Measurements from ENCODE around the gene COPS9.
A peak's percentile ranks its signal among the peaks of the same experiment; 100 is the strongest.

COPS9 gene

DNA sequence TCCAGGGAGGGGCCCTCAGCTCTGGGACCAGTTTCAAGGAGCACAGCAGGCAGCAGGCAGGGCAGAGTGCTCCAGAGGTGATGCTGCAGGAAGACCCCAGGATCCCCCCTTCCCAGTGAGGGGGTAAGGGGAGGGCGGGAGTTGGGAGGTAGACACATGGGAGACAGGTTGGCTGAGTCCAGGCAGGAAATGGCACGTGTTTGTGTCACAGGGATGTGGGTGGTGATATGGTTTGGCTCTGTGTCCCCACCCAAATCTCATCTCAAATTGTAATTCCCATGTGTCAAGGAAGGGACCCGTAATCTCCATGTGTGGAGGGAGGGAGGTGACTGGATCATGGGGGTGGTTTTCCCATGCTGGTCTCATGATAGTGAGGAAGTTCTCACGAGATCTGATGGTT, 29.6 kb upstream of the COPS9 start:
- no peak for DNase-seq

DNA sequence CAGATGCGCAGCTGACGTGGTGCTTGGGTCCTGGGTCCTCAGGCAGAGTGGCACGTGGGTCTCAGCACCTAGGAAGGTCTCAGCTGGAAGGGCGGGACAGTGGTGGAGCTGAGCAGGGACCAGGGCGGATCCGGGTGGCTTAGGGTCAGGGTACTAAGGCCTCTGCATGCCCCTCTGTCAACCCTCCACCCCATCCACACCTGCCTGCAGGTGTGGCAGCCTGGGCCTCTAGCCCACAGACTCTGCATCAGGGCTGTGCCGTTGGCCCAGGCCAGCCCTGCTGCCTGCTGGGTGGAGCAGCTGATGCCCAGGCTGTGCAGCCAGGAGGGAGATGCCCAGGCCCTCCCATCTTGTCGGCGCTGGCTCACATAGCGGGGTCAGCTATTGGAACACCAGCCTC, 28.9 kb upstream of the COPS9 start:
- no peak for DNase-seq

GRCh38 chr2:240164586-240164985, 28.5 kb upstream of the COPS9 start:
- DNase-seq = no peak

DNA sequence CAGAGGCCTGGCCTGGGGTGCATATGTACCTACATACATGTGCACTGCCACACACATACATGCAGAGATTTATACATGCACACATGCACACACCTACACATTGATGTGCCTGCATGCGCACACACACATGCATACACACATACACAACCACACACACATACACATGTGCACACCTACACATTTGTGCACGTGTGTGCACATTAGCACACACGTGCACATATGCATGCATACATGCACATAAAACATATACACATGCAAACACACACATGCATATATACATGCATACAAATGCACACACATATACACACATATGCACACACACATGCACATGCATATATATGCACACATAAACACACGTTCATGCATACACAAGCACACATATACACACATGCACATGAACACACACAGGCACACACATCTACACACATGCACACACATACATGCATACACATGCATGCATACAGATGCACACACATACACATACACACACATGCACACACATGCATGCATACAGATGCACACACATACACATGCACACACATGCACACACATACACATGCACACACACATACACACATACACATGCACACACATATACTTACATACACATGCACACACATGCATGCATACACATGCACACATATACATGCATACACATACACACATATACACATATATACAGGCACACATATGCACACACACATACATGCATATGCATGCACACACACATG, 27.9 kb upstream of the COPS9 start:
- DNase-seq = no peak

- no peak for DNase-seq
These were observed 27.0 kb upstream of the COPS9 start for GRCh38 chr2:240162939-240163714.

DNA sequence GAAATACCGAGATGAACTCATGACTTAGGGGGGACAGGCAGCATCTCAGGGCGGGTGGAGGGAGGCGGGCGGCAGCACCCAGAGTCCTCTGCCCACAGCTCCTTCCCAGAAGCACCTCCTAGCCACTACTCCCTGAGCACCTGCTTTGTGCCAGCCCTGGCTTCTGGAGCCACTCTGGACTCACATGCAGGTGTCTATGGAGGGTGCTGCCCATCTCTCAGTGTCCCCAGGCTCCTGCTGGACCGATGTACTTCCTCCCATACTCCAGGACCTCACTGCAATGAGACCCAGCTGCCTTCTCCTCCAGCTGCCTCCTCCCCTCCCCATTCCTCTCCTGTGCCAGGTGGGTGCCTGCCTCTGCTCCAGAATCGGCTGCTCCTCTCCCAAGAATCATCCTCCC, 26.4 kb upstream of the COPS9 start:
- no peak for DNase-seq

DNA sequence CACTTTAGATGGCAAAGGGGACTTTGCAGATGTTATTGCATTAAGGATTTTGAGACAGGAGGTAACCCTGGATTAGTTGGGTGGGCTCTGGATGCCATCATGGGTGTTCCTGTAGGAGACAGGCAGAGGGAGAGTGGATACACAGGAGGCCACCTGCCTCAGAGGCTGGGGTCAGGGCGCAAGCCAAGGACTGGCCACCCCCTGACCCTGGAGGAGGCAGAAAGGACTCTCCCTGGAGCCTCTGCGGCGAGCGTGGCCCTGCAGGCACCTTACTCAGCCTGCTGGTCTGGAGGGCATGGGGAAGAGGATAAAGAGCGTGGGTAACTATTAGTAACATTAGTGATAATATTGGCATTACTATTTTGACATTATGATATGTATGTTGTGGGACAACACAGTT, 25.9 kb upstream of the COPS9 start:
- no peak for DNase-seq

GRCh38 chr2:240161087-240161750, 25.1 kb upstream of the COPS9 start:
- DNase-seq = no peak

DNA sequence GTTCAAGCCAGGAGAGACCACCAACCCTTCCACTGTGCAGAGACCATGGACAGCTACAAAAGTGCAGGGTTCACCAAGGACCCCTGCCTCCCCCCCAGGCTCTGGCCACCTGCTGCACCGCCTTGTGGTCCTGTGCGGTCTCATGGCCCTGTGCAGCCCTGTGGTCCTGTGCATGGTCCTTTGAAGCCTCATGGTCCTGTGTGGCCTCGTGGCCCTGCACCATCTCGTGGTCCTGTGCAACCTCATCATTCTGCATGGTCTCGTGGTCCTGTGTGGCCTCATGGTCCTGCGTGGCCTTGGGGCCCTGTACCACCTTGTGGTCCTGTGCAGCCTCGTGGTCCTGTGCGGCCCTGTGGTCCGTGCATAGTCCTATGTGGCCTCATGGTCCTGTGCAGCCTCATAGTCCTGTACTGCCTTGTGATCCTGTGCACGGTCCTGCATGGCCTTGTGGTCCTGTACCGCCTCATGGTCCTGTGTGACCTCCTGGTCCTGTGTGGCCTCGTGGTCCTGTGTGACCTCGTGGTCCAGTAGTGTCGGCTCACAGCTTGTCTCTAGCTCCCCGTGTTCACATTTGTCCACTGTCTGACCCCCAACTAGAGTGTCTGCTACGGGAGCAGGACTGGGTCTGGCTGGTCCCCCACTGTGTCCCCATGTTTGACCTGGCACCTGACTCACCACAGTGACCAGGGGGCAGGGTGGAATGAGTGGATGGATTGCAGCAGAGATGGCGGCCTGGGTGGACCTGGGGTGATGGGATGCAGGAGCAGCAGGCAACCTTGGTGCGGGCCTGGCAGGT, 24.4 kb upstream of the COPS9 start:
- no peak for DNase-seq

DNA sequence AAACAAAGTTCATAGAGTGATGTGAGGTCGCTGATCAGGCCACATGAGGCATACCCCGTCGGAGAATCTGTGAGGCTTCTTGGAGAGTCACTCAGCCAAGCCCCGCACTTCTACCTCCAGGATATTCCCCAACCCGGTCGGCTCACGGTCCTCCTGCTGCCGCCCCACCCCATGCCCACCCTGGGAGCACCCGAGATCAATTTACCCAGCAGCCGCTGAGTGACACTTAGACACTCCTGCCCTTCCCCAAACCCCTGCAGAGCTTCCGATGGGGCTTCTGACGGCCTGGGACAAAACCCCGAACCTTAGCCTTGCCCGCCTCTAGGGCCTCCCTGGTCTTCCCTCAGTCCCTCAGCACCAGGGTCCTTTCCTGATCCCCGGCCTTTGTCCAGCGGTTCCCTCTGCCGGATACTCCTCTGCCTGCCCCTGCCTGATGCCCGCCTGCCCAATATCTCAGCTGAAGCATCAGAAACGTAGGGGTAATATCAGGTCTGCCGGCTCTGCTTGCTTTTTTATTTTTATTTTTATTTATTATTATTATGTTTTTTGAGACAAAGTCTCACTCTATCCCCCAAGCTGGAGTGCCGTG, 23.2 kb upstream of the COPS9 start:
- DNase-seq = no peak

DNA sequence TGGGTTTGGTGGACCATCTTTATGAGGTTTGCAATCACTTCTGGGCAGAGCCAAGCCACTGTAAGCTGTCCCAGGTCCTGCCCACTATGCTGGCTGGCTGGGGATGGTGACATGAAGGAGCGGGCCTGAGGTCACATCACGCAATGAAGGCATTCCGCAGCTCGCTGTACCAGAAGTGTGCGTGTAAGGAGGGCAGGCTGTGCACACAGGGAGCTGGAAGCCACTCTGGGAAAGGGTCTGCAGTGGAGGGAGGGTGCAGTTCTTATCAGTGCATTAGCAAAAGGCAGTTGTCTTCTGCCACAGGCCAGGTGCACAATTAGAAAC, 21.0 kb upstream of the COPS9 start:
- no peak for DNase-seq

DNA sequence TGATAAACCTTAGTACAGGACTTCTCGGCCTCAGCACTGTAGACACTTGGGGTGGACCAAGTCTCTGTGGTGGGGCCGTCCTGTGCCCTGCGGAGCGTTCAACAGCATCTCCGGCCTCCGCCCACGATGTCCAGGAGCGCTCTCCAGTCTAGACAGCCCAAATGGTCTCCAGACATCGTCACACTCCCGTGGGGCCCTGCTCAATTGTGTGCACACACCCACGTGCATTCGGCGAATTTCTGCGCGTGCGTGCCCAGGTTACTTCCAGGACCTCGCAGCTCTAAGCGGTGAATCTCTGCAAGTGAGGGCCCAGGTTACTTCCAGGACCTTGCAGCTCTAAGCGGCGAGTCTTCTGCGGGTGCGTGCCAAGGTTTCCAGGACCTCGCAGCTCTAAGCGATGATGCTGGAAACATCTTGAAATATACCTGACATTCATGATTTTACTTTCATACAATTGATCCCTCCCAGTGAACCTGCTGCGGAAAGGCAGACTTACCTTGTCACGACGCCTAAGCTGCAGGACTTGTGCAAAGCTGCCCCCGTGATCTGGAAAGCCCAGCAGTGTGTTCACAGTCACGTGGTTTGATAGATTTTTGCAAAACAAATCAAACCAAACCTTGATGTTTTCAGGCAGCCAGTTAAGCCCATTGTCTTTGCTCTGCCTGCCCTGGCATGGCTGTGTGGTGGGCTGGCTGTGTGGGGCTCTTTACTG, 20.5 kb upstream of the COPS9 start:
- no peak for DNase-seq

- DNase-seq = no peak
These were observed 19.8 kb upstream of the COPS9 start for GRCh38 chr2:240155745-240156390.

DNA sequence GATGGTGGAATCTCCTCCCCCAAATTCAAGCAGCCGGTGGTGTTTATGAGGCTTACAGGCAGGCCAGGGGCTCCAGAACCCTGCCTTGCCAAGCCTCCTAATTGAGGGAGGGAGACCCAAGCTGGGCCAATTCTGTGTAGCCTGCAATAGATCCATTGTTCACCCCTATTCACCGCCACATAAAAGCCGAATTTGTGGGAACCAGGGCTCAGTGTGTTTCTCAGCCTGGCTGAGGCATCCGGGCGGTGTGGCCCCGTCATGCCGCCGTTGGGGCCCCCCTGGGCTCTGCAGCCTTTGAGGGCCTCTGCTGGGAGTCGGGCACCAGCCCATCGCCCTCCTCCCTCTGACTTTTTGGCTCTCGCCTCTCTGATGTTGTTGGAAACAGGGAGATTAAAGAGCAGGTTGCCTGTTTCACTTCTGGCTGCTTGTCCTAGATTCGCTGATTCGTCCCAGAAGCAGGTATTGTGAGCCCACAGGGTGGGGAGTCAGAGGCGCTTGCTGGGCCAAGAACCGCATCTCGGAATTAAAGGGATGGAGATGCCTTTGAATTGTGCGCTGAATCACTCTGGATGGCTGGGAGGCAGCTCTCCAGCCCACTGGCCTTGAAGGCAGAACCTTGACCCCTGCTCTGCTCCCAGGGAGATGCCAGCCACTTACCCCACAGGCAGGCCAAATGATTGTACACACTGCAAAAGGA, 19.1 kb upstream of the COPS9 start:
- no peak for DNase-seq

DNA sequence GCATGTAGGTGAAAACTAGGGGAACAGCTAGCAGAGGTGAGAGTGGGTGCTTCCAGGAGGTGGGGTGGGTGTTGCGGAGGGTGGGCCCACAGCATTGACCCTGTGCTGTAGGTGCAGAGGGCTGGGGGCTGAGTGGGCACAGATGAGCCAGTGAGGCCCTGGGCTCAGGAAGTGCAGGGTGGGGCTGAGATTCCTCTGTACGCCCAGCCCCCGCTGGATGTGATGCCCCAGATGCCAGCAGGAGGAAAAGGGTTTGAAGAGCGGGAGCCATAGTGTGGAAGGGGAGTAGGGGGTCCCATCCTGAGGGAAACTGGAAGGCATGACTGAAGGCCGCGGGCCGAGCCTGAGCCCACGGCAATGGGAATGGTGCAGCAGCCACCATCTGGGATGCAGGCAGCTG, 18.5 kb upstream of the COPS9 start:
- DNase-seq = no peak

- DNase-seq = no peak
These were observed 17.3 kb upstream of the COPS9 start for GRCh38 chr2:240153418-240153817.

DNA sequence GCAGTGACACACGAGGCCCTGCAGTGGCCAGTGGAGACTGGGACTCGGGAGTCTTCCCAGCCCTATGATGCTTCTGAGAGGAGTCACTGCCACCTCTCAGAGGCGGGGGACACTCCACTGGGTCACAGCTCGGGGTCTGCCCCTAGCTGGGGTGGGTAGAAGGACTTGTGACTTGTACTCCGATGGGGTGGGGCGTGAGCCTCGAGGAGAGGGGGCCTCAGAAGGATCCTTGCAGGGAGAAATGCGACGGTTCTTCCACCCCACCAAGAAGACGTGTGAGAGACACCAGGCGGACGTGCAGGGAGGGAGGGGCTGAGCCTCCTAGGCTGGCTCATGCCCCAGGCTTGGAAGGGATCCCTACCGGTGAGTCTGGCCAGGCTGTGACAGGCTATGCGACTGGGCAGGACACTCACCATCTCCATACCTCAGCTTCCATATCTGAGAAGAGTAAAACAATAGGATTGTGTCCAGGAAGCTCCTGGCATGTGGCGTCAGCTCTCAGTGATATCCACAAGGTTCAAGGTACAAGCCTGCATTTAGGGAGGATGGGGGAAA, 15.4 kb upstream of the COPS9 start:
- DNase-seq = no peak

- DNase-seq = peak; percentile 11
These were observed 14.1 kb upstream of the COPS9 start for GRCh38 chr2:240149943-240150784.

DNA sequence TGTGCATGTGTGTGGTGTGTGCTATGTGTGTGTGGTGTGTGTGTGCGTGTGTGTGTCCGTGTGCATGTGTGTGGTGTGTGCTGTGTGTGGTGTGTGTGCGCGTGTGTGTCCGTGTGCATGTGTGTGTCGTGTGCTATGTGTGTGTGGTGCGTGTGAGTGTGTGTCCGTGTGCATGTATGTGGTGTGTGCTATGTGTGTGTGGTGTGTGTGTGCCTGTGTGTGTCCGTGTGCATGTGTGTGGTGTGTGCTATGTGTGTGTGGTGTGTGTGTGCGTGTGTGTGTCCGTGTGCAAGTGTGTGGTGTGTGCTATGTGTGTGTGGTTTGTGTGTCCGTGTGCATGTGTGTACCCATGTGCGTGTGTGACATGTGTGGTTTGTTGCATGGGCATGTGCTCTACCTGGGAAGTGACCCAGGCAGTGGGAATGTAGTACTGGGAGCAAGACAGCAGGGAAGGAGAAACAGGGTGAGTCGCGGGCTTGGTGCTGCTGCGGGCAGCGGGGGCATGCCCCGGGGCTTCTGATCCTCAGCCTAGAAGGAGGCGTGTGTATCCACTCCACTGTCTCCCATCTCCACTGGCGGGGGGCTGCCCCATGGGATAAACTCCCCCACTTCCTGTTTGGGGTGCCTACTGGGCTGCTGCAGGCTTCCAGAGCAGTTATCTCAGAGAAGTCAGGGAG, 11.9 kb upstream of the COPS9 start:
- no peak for DNase-seq
